Measurements from ENCODE around the gene RAD51B.

The RAD51B gene

GRCh38 chr14:68574461-68574860, 754.9 kb downstream of the RAD51B start:
- Histone ChIP-seq H3K36me3 (ENCODE audit: control insufficient read depth, insufficient read depth, low read length, severe bottlenecking) (no peaks in the 10 kb centered on the region), H3K27me3 (replicated peaks; ENCODE audit: control insufficient read depth, insufficient read depth, low read length) (no peaks in the 10 kb centered on the region), H3K4me3 (ENCODE audit: low read length) (no peak overlapping the region), H3K9ac (ENCODE audit: low read length) (no peak overlapping the region), H3K9me3 (ENCODE audit: control insufficient read depth, low read length) (peaks cover 4% of the 10 kb centered on the region), H3K4me1 (ENCODE audit: control insufficient read depth, insufficient read depth, low read length) (peaks cover 38% of the 10 kb centered on the region)
- DNase-seq (ENCODE audit: low read depth): no peak

- Histone ChIP-seq H3K27me3 (replicated peaks; ENCODE audit: control insufficient read depth, insufficient read depth, low read length) (no peaks in the 10 kb centered on the region), H3K36me3 (ENCODE audit: control insufficient read depth, insufficient read depth, low read length, severe bottlenecking) (no peaks in the 10 kb centered on the region), H3K4me1 (ENCODE audit: control insufficient read depth, insufficient read depth, low read length) (peaks cover 38% of the 10 kb centered on the region), H3K4me3 (ENCODE audit: low read length) (no peak overlapping the region), H3K9me3 (ENCODE audit: control insufficient read depth, low read length) (peaks cover 4% of the 10 kb centered on the region), H3K9ac (ENCODE audit: low read length) (peak overlapping the region; percentile 31)
- no peak for DNase-seq (ENCODE audit: low read depth)
These were observed 755.3 kb downstream of the RAD51B start for GRCh38 chr14:68574906-68575305.

- H3K4me3 ChIP-seq (ENCODE audit: low read length): no peak overlapping the region
- no peaks in the 10 kb centered on the region for H3K27me3 ChIP-seq (replicated peaks; ENCODE audit: control insufficient read depth, insufficient read depth, low read length)
- DNase-seq (ENCODE audit: low read depth): no peak
- no peaks in the 10 kb centered on the region for H3K36me3 ChIP-seq (ENCODE audit: control insufficient read depth, insufficient read depth, low read length, severe bottlenecking)
- H3K4me1 ChIP-seq (ENCODE audit: control insufficient read depth, insufficient read depth, low read length): peaks cover 38% of the 10 kb centered on the region
- peaks cover 4% of the 10 kb centered on the region for H3K9me3 ChIP-seq (ENCODE audit: control insufficient read depth, low read length)
- H3K9ac ChIP-seq (ENCODE audit: low read length): peak overlapping the region; percentile 31
These were observed 755.8 kb downstream of the RAD51B start for GRCh38 chr14:68575426-68575825.

GRCh38 chr14:68576031-68576430, 756.5 kb downstream of the RAD51B start:
- Histone ChIP-seq H3K27me3 (replicated peaks; ENCODE audit: control insufficient read depth, insufficient read depth, low read length) (no peaks in the 10 kb centered on the region), H3K36me3 (ENCODE audit: control insufficient read depth, insufficient read depth, low read length, severe bottlenecking) (no peaks in the 10 kb centered on the region), H3K4me3 (ENCODE audit: low read length) (no peak overlapping the region), H3K9ac (ENCODE audit: low read length) (peak overlapping the region; percentile 31), H3K4me1 (ENCODE audit: control insufficient read depth, insufficient read depth, low read length) (peaks cover 38% of the 10 kb centered on the region), H3K9me3 (ENCODE audit: control insufficient read depth, low read length) (peaks cover 4% of the 10 kb centered on the region)
- DNase-seq (ENCODE audit: low read depth): no peak

GRCh38 chr14:68576496-68577244, 757.1 kb downstream of the RAD51B start:
- Histone ChIP-seq H3K9me3 (ENCODE audit: control insufficient read depth, low read length) (no peaks in the 10 kb centered on the region), H3K4me1 (ENCODE audit: control insufficient read depth, insufficient read depth, low read length) (peaks cover 38% of the 10 kb centered on the region), H3K9ac (ENCODE audit: low read length) (no peak overlapping the region), H3K4me3 (ENCODE audit: low read length) (no peak overlapping the region), H3K27me3 (replicated peaks; ENCODE audit: control insufficient read depth, insufficient read depth, low read length) (no peaks in the 10 kb centered on the region), H3K36me3 (ENCODE audit: control insufficient read depth, insufficient read depth, low read length, severe bottlenecking) (no peaks in the 10 kb centered on the region)
- DNase-seq (ENCODE audit: low read depth): peak; percentile 34

GRCh38 chr14:68577802-68578541, 758.4 kb downstream of the RAD51B start:
- peak overlapping the region; percentile 52 for H3K9ac ChIP-seq (ENCODE audit: low read length)
- H3K9me3 ChIP-seq (ENCODE audit: control insufficient read depth, low read length): no peaks in the 10 kb centered on the region
- no peaks in the 10 kb centered on the region for H3K36me3 ChIP-seq (ENCODE audit: control insufficient read depth, insufficient read depth, low read length, severe bottlenecking)
- no peak overlapping the region for H3K4me3 ChIP-seq (ENCODE audit: low read length)
- peak; percentile 95 for DNase-seq (ENCODE audit: low read depth)
- H3K27me3 ChIP-seq (replicated peaks; ENCODE audit: control insufficient read depth, insufficient read depth, low read length): no peaks in the 10 kb centered on the region
- peaks cover 38% of the 10 kb centered on the region for H3K4me1 ChIP-seq (ENCODE audit: control insufficient read depth, insufficient read depth, low read length)

GRCh38 chr14:68578597-68578996, 759.0 kb downstream of the RAD51B start:
- no peak overlapping the region for H3K4me3 ChIP-seq (ENCODE audit: low read length)
- H3K36me3 ChIP-seq (ENCODE audit: control insufficient read depth, insufficient read depth, low read length, severe bottlenecking): no peaks in the 10 kb centered on the region
- H3K4me1 ChIP-seq (ENCODE audit: control insufficient read depth, insufficient read depth, low read length): peaks cover 38% of the 10 kb centered on the region
- H3K27me3 ChIP-seq (replicated peaks; ENCODE audit: control insufficient read depth, insufficient read depth, low read length): no peaks in the 10 kb centered on the region
- DNase-seq (ENCODE audit: low read depth): no peak
- H3K9ac ChIP-seq (ENCODE audit: low read length): no peak overlapping the region
- H3K9me3 ChIP-seq (ENCODE audit: control insufficient read depth, low read length): no peaks in the 10 kb centered on the region

GRCh38 chr14:68580096-68580645, 760.6 kb downstream of the RAD51B start:
- H3K27me3 ChIP-seq (replicated peaks; ENCODE audit: control insufficient read depth, insufficient read depth, low read length): no peaks in the 10 kb centered on the region

GRCh38 chr14:68580671-68581070, 761.1 kb downstream of the RAD51B start:
- no peaks in the 10 kb centered on the region for H3K9me3 ChIP-seq (ENCODE audit: control insufficient read depth, low read length)
- H3K4me3 ChIP-seq (ENCODE audit: low read length): no peak overlapping the region
- no peak overlapping the region for H3K9ac ChIP-seq (ENCODE audit: low read length)
- DNase-seq (ENCODE audit: low read depth): no peak
- H3K27me3 ChIP-seq (replicated peaks; ENCODE audit: control insufficient read depth, insufficient read depth, low read length): no peaks in the 10 kb centered on the region
- no peaks in the 10 kb centered on the region for H3K36me3 ChIP-seq (ENCODE audit: control insufficient read depth, insufficient read depth, low read length, severe bottlenecking)
- H3K4me1 ChIP-seq (ENCODE audit: control insufficient read depth, insufficient read depth, low read length): peaks cover 31% of the 10 kb centered on the region

More at GRCh38 chr14:68580096-68580645, 760.6 kb downstream of the RAD51B start:
- no peak for DNase-seq (ENCODE audit: low read depth)
- H3K9ac ChIP-seq (ENCODE audit: low read length): no peak overlapping the region
- H3K9me3 ChIP-seq (ENCODE audit: control insufficient read depth, low read length): no peaks in the 10 kb centered on the region
- H3K4me3 ChIP-seq (ENCODE audit: low read length): no peak overlapping the region
- peaks cover 32% of the 10 kb centered on the region for H3K4me1 ChIP-seq (ENCODE audit: control insufficient read depth, insufficient read depth, low read length)
- H3K36me3 ChIP-seq (ENCODE audit: control insufficient read depth, insufficient read depth, low read length, severe bottlenecking): no peaks in the 10 kb centered on the region

- DNase-seq (ENCODE audit: low read depth): no peak
- Histone ChIP-seq H3K4me3 (ENCODE audit: low read length) (no peak overlapping the region), H3K9ac (ENCODE audit: low read length) (no peak overlapping the region), H3K9me3 (ENCODE audit: control insufficient read depth, low read length) (no peaks in the 10 kb centered on the region), H3K36me3 (ENCODE audit: control insufficient read depth, insufficient read depth, low read length, severe bottlenecking) (no peaks in the 10 kb centered on the region), H3K27me3 (replicated peaks; ENCODE audit: control insufficient read depth, insufficient read depth, low read length) (no peaks in the 10 kb centered on the region), H3K4me1 (ENCODE audit: control insufficient read depth, insufficient read depth, low read length) (peaks cover 24% of the 10 kb centered on the region)
These were observed 764.1 kb downstream of the RAD51B start for GRCh38 chr14:68583548-68584280.

- Histone ChIP-seq H3K9ac (ENCODE audit: low read length) (no peak overlapping the region), H3K4me3 (ENCODE audit: low read length) (no peak overlapping the region), H3K36me3 (ENCODE audit: control insufficient read depth, insufficient read depth, low read length, severe bottlenecking) (no peaks in the 10 kb centered on the region), H3K9me3 (ENCODE audit: control insufficient read depth, low read length) (no peaks in the 10 kb centered on the region), H3K4me1 (ENCODE audit: control insufficient read depth, insufficient read depth, low read length) (peaks cover 33% of the 10 kb centered on the region), H3K27me3 (replicated peaks; ENCODE audit: control insufficient read depth, insufficient read depth, low read length) (no peaks in the 10 kb centered on the region)
- DNase-seq (ENCODE audit: low read depth): no peak
These were observed 765.2 kb downstream of the RAD51B start for GRCh38 chr14:68584786-68585185.
